Immature natural killer cell (primary cell): Measurements from ENCODE around the gene B4GALNT2. TPM values are rescaled to one million over a fixed set of nuclear protein-coding genes. Genes with fewer than 3 reads are reported as not detected.
"Not testable (repeated sequence)": the region's sequence is repeated elsewhere in the genome, so short reads cannot be mapped to it uniquely, and the experiment has no call there.

ENCODE experiments used
- DNase-seq, 3 donors: peaks; one replicate each; pipeline ENCODE4 v3.0.0; 2022; ENCODE audit warnings: mixed read lengths in 1 of 3
- H3K27ac Mint-ChIP-seq, 6 donors: one replicate each; pipeline ENCODE4 v1.8.0; 2020; ENCODE audit warnings: mixed read lengths in 6 of 6, mild to moderate bottlenecking in 5 of 6, inconsistent platforms in 4 of 6, moderate library complexity in 3 of 6
- H3K27me3 Mint-ChIP-seq, 3 donors: one replicate each; pipeline ENCODE4 v1.8.0; 2020 to 2021; ENCODE audit warnings: low read depth in 3 of 3, mild to moderate bottlenecking in 3 of 3, mixed read lengths in 3 of 3, moderate library complexity in 3 of 3, inconsistent platforms in 1 of 3
- H3K36me3 Mint-ChIP-seq, 3 donors: one replicate each; pipeline ENCODE4 v1.8.0; 2020; ENCODE audit warnings: mixed read lengths in 3 of 3, inconsistent platforms in 2 of 3, mild to moderate bottlenecking in 2 of 3
- H3K4me1 Mint-ChIP-seq, 2 donors: one replicate each; pipeline ENCODE4 v1.8.0; 2020; ENCODE audit warnings: inconsistent platforms in 2 of 2, mild to moderate bottlenecking in 2 of 2, mixed read lengths in 2 of 2, moderate library complexity in 1 of 2
- H3K4me3 Mint-ChIP-seq, 5 donors: one replicate each; pipeline ENCODE4 v1.8.0; 2020; ENCODE audit warnings: mild to moderate bottlenecking in 5 of 5, mixed read lengths in 5 of 5, inconsistent platforms in 3 of 5, moderate library complexity in 3 of 5
- H3K9me3 Mint-ChIP-seq, 6 donors: one replicate each; pipeline ENCODE4 v1.8.0; 2020; ENCODE audit warnings: mild to moderate bottlenecking in 6 of 6, mixed read lengths in 6 of 6, inconsistent platforms in 4 of 6, moderate library complexity in 3 of 6
- polyA plus RNA-seq, 3 donors: library from polyadenylated mRNA; unstranded; fragments of 300-500 nt; fragmentation: Illumina TruSeq; gene quantifications; one replicate each; pipeline ENCODE4 v1.2.3, GENCODE V29; 2021

The B4GALNT2 gene
- polyA plus RNA-seq, result not detected

- no peaks in the 10 kb centered on the region for H3K36me3 Mint-ChIP-seq
- peaks cover 7 to 20% (median 19%) of the 10 kb centered on the region in 3 donors for H3K27me3 Mint-ChIP-seq
- peak within 1 kb of the TSS in 4 of 5 donors; percentile 29 to 57 (median 34) for H3K4me3 Mint-ChIP-seq
- no peak within 1 kb of the TSS for H3K27ac Mint-ChIP-seq
- no peak for DNase-seq
- peaks cover 0 to 2% (median 0%) of the 10 kb centered on the region in 6 donors for H3K9me3 Mint-ChIP-seq
- H3K4me1 Mint-ChIP-seq, result peaks cover 5 to 8% of the 10 kb centered on the region in 2 donors
Measured at GRCh38 chr17:49132699-49133364, at the start of gene B4GALNT2. TSS of gene B4GALNT2 (plus strand) at chr17:49132769. CDS start at chr17:49132793, 24 bp downstream.

GRCh38 chr17:49085046-49085445, 47.5 kb upstream of the B4GALNT2 start:
- H3K36me3 Mint-ChIP-seq, H3K27me3 Mint-ChIP-seq, H3K4me3 Mint-ChIP-seq, DNase-seq, H3K9me3 Mint-ChIP-seq: not testable (repeated sequence)
- Mint-ChIP-seq H3K27ac (peak overlapping the region in 2 of 6 donors; percentile 23 to 35), H3K4me1 (peaks cover 23 to 38% of the 10 kb centered on the region in 2 donors)

GRCh38 chr17:49085565-49086315, 46.8 kb upstream of the B4GALNT2 start:
- H3K27ac Mint-ChIP-seq, result peak overlapping the region in 3 of 6 donors; percentile 9 to 35 (median 23)
- H3K4me3 Mint-ChIP-seq, result no peak overlapping the region

GRCh38 chr17:49086316-49086605, 46.3 kb upstream of the B4GALNT2 start:
- Mint-ChIP-seq H3K4me1 (peaks cover 23 to 38% of the 10 kb centered on the region in 2 donors), H3K9me3 (no peaks in the 10 kb centered on the region), H3K36me3 (no peaks in the 10 kb centered on the region), H3K27ac (peak overlapping the region in 5 of 6 donors; percentile 36 to 78 (median 64)), H3K4me3 (peak overlapping the region in 2 of 5 donors; percentile 20 to 54), H3K27me3 (peaks cover 2 to 10% (median 7%) of the 10 kb centered on the region in 3 donors)
- no peak for DNase-seq

More at GRCh38 chr17:49085565-49086315, 46.8 kb upstream of the B4GALNT2 start:
- no peaks in the 10 kb centered on the region for H3K36me3 Mint-ChIP-seq
- no peaks in the 10 kb centered on the region for H3K9me3 Mint-ChIP-seq
- H3K4me1 Mint-ChIP-seq, result peaks cover 23 to 38% of the 10 kb centered on the region in 2 donors
- H3K27me3 Mint-ChIP-seq, result peaks cover 4 to 9% (median 8%) of the 10 kb centered on the region in 3 donors
- no peak for DNase-seq

- H3K4me3 Mint-ChIP-seq, result peak overlapping the region; percentile 49 to 61 (median 54)
- peak in 2 of 3 donors; percentile 1 to 11 for DNase-seq
- H3K4me1 Mint-ChIP-seq, result peaks cover 23 to 38% of the 10 kb centered on the region in 2 donors
- peak overlapping the region in 5 of 6 donors; percentile 36 to 78 (median 64) for H3K27ac Mint-ChIP-seq
- no peaks in the 10 kb centered on the region for H3K9me3 Mint-ChIP-seq
- H3K27me3 Mint-ChIP-seq, result peaks cover 1 to 10% (median 6%) of the 10 kb centered on the region in 3 donors
- no peaks in the 10 kb centered on the region for H3K36me3 Mint-ChIP-seq
Measured at GRCh38 chr17:49086649-49087048, 45.9 kb upstream of the B4GALNT2 start.

GRCh38 chr17:49089094-49089493, 43.5 kb upstream of the B4GALNT2 start:
- no peak for DNase-seq
- peaks cover 1 to 6% (median 4%) of the 10 kb centered on the region in 3 donors for H3K27me3 Mint-ChIP-seq
- H3K4me3 Mint-ChIP-seq, result no peak overlapping the region
- H3K27ac Mint-ChIP-seq, result no peak overlapping the region
- H3K9me3 Mint-ChIP-seq, result no peaks in the 10 kb centered on the region
- H3K36me3 Mint-ChIP-seq, result no peaks in the 10 kb centered on the region
- H3K4me1 Mint-ChIP-seq, result peaks cover 23 to 38% of the 10 kb centered on the region in 2 donors

- DNase-seq, result no peak
- no peak overlapping the region for H3K27ac Mint-ChIP-seq
- H3K4me3 Mint-ChIP-seq, result no peak overlapping the region
- H3K9me3 Mint-ChIP-seq, result no peaks in the 10 kb centered on the region
- peaks cover 3 to 6% (median 4%) of the 10 kb centered on the region in 3 donors for H3K27me3 Mint-ChIP-seq
- H3K36me3 Mint-ChIP-seq, result no peaks in the 10 kb centered on the region
- H3K4me1 Mint-ChIP-seq, result peaks cover 23 to 34% of the 10 kb centered on the region in 2 donors
Measured at GRCh38 chr17:49090878-49091594, 41.5 kb upstream of the B4GALNT2 start.

GRCh38 chr17:49093131-49093530, 39.4 kb upstream of the B4GALNT2 start:
- no peak for DNase-seq
- Mint-ChIP-seq H3K9me3 (no peaks in the 10 kb centered on the region), H3K27ac (no peak overlapping the region), H3K4me1 (peaks cover 6 to 13% of the 10 kb centered on the region in 2 donors), H3K36me3 (no peaks in the 10 kb centered on the region), H3K4me3 (no peak overlapping the region), H3K27me3 (peaks cover 1 to 2% (median 2%) of the 10 kb centered on the region in 3 donors)

GRCh38 chr17:49100601-49101000, 32.0 kb upstream of the B4GALNT2 start:
- Mint-ChIP-seq H3K9me3 (peaks cover 0 to 2% (median 0%) of the 10 kb centered on the region in 6 donors), H3K27me3 (peaks cover 1 to 4% (median 2%) of the 10 kb centered on the region in 3 donors), H3K4me3 (no peak overlapping the region), H3K4me1 (no peaks in the 10 kb centered on the region), H3K27ac (no peak overlapping the region), H3K36me3 (no peaks in the 10 kb centered on the region)
- DNase-seq, result no peak

GRCh38 chr17:49101054-49101534, 31.5 kb upstream of the B4GALNT2 start:
- Mint-ChIP-seq H3K36me3 (no peaks in the 10 kb centered on the region), H3K27me3 (peaks cover 1 to 4% (median 2%) of the 10 kb centered on the region in 3 donors), H3K27ac (no peak overlapping the region), H3K4me3 (no peak overlapping the region), H3K9me3 (peaks cover 0 to 2% (median 0%) of the 10 kb centered on the region in 6 donors), H3K4me1 (no peaks in the 10 kb centered on the region)
- DNase-seq, result no peak

GRCh38 chr17:49103360-49103759, 29.2 kb upstream of the B4GALNT2 start:
- H3K27me3 Mint-ChIP-seq, H3K4me1 Mint-ChIP-seq, H3K36me3 Mint-ChIP-seq, H3K27ac Mint-ChIP-seq, H3K9me3 Mint-ChIP-seq, DNase-seq, H3K4me3 Mint-ChIP-seq: not testable (repeated sequence)

- H3K9me3 Mint-ChIP-seq, result peaks cover 0 to 2% (median 0%) of the 10 kb centered on the region in 6 donors
- H3K4me1 Mint-ChIP-seq, result no peaks in the 10 kb centered on the region
- H3K4me3 Mint-ChIP-seq, result no peak overlapping the region
- no peak for DNase-seq
- peaks cover 0 to 2% (median 2%) of the 10 kb centered on the region in 3 donors for H3K27me3 Mint-ChIP-seq
- no peak overlapping the region for H3K27ac Mint-ChIP-seq
- no peaks in the 10 kb centered on the region for H3K36me3 Mint-ChIP-seq
Measured at GRCh38 chr17:49104511-49105074, 28.0 kb upstream of the B4GALNT2 start.
